Calu3 (cell line): ENCODE measurements around the gene TIAL1. TPM values are rescaled to one million over a fixed set of nuclear protein-coding genes. Genes with fewer than 3 reads are reported as not detected.

Experiments
- BruUV-seq: library from RNA; stranded (reverse); fragments of 400-500 nt; replicated peaks from 2 replicates; lab custom pipeline; 2021; lab: Mats Ljungman, UMichigan
- CTCF ChIA-PET: fragments of 300-600 bp; sonication (Branson Sonifier 250); formaldehyde crosslinking; loops from one replicate; lab custom pipeline; 2022; ENCODE audit warnings: antibody characterized with exemption; lab: Charles Lee
- DNase-seq: peaks from one replicate; pipeline ENCODE4 v3.0.0; 2022
- H3K27ac Mint-ChIP-seq: one replicate; pipeline ENCODE4 v1.8.0; 2022; ENCODE audit warnings: mixed read lengths; ENCODE audit not compliant: unreplicated experiment
- H3K27me3 Mint-ChIP-seq: one replicate; pipeline ENCODE4 v1.8.0; 2022; ENCODE audit warnings: mixed read lengths; ENCODE audit not compliant: unreplicated experiment
- H3K36me3 Mint-ChIP-seq: one replicate; pipeline ENCODE4 v1.8.0; 2022; ENCODE audit warnings: mild to moderate bottlenecking, moderate library complexity, mixed read lengths; ENCODE audit not compliant: insufficient read depth, unreplicated experiment
- H3K4me1 Mint-ChIP-seq: one replicate; pipeline ENCODE4 v1.8.0; 2022; ENCODE audit warnings: mild to moderate bottlenecking, low read depth, mixed read lengths; ENCODE audit not compliant: unreplicated experiment
- H3K4me3 Mint-ChIP-seq: one replicate; pipeline ENCODE4 v1.8.0; 2022; ENCODE audit warnings: mild to moderate bottlenecking, low read depth, moderate library complexity, mixed read lengths; ENCODE audit not compliant: unreplicated experiment
- H3K9me3 Mint-ChIP-seq: one replicate; pipeline ENCODE4 v1.8.0; 2022; ENCODE audit warnings: low read depth, mixed read lengths; ENCODE audit not compliant: unreplicated experiment
- CTCF ChIP-seq: fragments of 200-600 bp; IDR thresholded peaks from one replicate; pipeline ENCODE4 v1.8.0; 2022; ENCODE audit warnings: antibody characterized with exemption; ENCODE audit not compliant: unreplicated experiment
- intact Hi-C: fragments of 100-400 bp; cut with micrococcal nuclease; formaldehyde crosslinking; loops from one replicate; pipeline ENCODE4 v1.10.0; 2022; ENCODE audit not compliant: unreplicated experiment
- total RNA-seq: library from RNA; stranded (reverse); gene quantifications from 2 replicates; pipeline ENCODE4 v1.2.3, GENCODE V29; 2022

TIAL1 gene
- total RNA-seq, 1 experiment from 2014 or later, result 82.6 TPM

GRCh38 chr10:119619215-119619614 lies 22.5 kb upstream of the TIAL1 start:
- H3K4me1 Mint-ChIP-seq, result no peaks in the 10 kb centered on the region

GRCh38 chr10:119616882-119617570 lies 20.3 kb upstream of the TIAL1 start:
- H3K36me3 Mint-ChIP-seq, result no peaks in the 10 kb centered on the region
- H3K27ac Mint-ChIP-seq, result no peak overlapping the region
- BruUV-seq, result no TSS peak
- H3K4me1 Mint-ChIP-seq, result no peaks in the 10 kb centered on the region
- no peak for TF ChIP-seq CTCF
- DNase-seq, result no peak
- peaks cover 2% of the 10 kb centered on the region for H3K9me3 Mint-ChIP-seq
- no peaks in the 10 kb centered on the region for H3K27me3 Mint-ChIP-seq
- intact Hi-C loops, result no loop called here
- CTCF ChIA-PET, result no interaction called here
- no peak overlapping the region for H3K4me3 Mint-ChIP-seq

More at GRCh38 chr10:119619215-119619614, 22.5 kb upstream of the TIAL1 start:
- no peaks in the 10 kb centered on the region for H3K27me3 Mint-ChIP-seq
- no peak for TF ChIP-seq CTCF
- no TSS peak for BruUV-seq
- CTCF ChIA-PET, result no interaction called here
- no peak for DNase-seq
- H3K9me3 Mint-ChIP-seq, result peaks cover 1% of the 10 kb centered on the region
- no peak overlapping the region for H3K27ac Mint-ChIP-seq
- intact Hi-C loops, result no loop called here
- H3K4me3 Mint-ChIP-seq, result no peak overlapping the region
- H3K36me3 Mint-ChIP-seq, result no peaks in the 10 kb centered on the region

GRCh38 chr10:119614686-119615085 lies 17.9 kb upstream of the TIAL1 start:
- TF ChIP-seq CTCF, result no peak
- Mint-ChIP-seq H3K4me3 (no peak overlapping the region), H3K4me1 (no peaks in the 10 kb centered on the region), H3K9me3 (peaks cover 5% of the 10 kb centered on the region), H3K27me3 (no peaks in the 10 kb centered on the region), H3K27ac (no peak overlapping the region), H3K36me3 (no peaks in the 10 kb centered on the region)
- intact Hi-C loops, result no loop called here
- CTCF ChIA-PET, result no interaction called here
- no peak for DNase-seq
- no TSS peak for BruUV-seq

GRCh38 chr10:119613741-119614140 lies 17.0 kb upstream of the TIAL1 start:
- Mint-ChIP-seq H3K4me3 (no peak overlapping the region), H3K36me3 (no peaks in the 10 kb centered on the region), H3K27me3 (no peaks in the 10 kb centered on the region), H3K4me1 (no peaks in the 10 kb centered on the region), H3K27ac (no peak overlapping the region), H3K9me3 (peaks cover 5% of the 10 kb centered on the region)
- intact Hi-C loops, result no loop called here
- no peak for DNase-seq
- CTCF ChIA-PET, result no interaction called here
- BruUV-seq, result no TSS peak
- TF ChIP-seq CTCF, result no peak
